NCI-H226 (cell line): ENCODE results near the gene ARHGEF19.
"Not testable (repeated sequence)": the region's sequence is repeated elsewhere in the genome, so short reads cannot be mapped to it uniquely, and the experiment has no call there.

Experiments
- DNase-seq: peaks from one replicate; pipeline ENCODE4 v3.0.0-alpha.2; 2015

The ARHGEF19 gene

DNA sequence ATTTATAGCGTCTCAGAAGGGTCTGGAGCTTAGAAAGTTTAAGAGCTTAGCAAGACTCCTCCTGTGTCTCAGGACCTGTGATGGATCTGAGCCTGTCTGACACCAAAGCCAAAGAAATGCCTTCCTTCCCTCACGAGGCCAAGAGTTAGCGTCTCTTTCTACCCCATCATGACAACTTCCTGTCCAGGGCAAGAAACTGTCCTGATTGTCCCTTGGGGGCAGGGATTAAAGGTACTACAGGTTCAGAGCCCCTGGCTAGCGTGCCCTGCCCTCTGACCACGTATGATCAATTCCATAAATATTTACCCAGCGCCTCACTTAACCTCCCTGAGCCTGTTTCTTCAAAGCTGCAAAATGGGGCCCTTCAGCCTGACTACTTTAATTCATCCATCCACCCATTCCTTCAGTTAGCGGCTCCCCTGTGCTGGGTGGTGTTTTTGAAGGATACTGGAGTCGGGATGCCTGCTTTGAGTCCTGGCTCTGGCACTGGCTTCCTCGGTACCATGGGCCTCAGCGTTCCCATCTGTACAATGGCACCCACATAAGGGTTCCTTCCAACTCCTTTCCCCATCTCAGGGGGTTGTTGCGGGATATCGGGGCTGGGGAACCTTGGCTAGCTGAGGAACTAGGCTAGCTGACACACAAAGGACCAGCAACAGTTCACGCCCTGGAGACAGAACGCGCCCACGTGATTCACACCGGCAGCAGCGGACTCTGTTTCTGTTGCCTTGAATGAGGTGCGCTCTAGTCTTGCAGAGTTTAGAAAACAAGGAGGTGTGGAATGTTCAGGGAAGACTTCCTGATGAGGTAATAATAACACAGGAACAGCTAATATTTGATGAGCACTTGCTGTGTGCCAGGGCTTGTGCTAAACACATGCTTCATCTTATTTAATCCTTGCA is 33.6 kb downstream of the ARHGEF19 start:
- no peak for DNase-seq

DNA sequence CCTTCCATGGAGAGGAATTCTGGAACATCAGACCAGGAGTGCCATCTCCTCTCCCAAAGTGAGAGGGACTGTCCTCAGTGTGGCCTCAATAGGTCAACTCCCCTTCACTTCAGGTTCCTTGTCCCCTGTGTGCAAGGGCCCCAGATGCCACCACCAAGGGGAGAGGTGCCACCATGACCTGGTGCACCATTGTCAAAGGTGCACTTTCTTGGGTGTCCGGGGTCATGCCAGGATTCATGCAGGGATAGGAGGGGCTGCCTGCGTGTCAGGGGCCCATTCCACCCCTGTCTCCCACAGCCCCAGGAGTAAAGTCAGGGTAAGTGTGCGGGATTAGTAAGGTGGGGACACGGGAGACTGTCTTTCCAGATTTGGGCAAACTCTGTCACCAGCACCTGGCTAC is 35.1 kb downstream of the ARHGEF19 start:
- no peak for DNase-seq

DNA sequence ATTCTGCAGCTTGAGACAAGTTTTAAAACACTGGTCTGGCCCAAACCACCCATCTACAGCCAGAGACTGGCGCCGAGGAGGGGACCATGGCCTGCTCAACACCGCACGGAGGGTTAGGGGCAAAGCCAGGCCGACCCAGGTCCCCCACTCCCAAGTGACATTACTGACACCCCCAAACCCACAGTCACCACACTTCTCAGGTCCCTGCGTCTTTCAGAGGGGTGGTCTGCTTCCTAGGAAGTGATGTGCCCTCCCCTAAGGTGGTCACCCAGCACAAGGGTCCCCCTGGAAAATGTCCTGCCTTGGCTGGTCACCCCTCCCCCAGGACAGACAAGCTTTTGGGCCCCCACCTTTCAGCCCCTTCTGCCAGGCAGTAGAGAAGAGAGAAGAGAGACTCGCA is 35.8 kb downstream of the ARHGEF19 start:
- DNase-seq, result no peak

DNA sequence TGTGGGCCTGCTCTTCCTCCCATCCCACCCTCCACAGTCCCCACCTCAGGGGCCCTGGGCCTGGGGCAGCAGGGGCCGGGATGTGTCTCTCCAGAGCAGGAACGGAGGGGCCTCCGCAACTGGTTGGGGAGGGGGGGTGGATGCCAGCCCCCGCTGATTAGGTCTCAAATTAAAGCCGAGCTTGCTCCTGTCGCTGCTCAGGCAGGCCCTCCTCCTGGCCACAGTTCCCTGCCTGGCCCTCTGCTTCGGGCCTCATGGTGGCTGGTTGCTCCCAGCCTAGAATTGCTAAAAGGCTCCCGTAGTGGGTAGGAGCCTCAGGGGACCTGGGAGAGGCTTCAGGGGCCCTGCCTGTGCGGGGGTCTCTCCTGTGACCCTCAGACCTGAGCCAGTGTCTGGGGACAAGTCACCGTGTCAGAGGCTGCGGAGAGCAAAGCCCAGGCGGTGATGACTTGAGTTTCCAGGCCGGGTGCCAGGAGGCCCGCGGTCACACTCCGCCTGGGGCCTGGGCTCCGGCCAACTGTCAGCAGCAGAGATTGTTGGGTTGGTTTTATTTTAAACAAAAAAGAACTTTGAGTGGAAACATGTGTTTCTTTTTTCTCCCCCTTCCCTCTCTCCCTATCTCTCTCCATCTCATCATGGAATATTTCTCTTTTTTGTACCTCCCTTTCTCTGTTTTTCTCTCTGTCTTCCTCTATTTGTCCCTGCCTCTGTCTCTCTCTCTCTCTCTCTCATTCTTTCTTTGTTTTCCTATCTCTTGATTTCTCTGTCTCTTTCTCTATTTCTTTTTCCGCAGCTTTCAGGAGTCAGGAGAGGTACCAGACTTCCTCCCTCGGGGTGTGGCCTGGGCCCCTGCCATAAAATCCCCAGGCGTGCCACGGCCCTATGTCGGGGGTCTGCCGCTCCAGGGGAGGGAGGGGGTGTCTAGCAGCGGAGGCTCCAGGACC is 36.6 kb downstream of the ARHGEF19 start:
- peak; percentile 71 for DNase-seq

DNA sequence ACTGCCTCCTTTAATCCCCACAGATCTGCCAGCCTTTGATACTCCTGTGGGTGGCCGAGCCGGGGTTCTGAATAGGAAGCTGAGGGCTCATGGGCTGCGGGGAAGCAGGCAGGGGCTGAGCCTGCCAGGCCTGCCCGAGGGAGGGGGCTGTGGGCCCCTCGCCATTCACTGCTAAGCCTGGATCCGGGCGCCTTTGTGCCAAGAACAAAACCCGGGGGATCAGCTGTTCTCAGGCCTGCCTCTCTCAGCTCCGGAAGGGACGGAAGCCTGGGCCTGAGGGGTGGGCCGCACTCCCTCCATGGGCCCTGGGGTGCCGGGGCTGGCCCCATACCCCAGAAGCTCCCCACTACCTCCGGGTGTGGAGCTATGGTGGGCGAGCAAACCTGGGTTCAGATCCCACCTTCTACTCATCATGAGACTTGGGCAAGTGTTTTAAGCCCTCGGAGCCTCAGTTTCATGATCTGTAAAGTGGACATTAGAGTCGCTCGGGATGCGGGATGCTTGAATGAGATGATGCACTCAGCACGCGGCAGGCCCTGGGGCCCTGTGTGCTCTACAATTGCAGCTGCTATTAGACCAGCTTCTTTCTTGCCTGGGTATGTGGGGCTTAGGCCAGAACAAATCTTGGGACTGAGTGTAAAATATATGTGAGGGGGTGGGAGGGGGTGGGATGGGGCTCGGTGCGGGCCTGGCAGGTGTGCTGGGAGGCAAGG is 37.4 kb downstream of the ARHGEF19 start:
- DNase-seq, result no peak

DNA sequence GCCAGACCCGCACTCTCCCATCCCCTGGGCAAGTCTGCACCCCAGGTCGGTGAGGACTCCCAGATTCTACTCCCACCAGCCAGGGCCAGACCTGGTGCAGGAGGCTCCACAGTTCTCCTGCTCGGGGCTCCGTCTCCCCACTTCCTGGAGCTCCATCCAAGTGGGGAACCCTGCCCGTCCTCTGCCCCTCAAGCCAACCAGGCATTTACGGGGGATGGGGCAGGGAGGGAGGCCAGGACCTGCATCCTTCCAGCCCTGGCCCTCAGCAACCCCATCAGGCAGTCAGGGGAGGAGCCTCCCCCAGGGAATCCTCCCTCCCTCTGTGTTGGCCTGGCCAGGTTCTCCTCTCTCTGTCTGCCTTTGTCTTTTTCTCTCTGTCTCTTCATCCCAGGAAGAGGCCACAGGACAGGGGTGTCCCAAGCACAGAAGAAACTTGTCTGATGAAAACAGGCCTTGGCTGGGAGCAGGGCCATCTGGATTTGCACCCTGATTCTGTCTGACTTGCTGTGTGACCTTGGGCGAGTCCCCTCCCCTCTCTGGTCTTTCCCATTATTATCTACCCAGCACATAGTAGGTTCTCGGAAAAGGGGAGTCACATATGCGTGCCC is 38.1 kb downstream of the ARHGEF19 start:
- DNase-seq, result peak; percentile 63

DNA sequence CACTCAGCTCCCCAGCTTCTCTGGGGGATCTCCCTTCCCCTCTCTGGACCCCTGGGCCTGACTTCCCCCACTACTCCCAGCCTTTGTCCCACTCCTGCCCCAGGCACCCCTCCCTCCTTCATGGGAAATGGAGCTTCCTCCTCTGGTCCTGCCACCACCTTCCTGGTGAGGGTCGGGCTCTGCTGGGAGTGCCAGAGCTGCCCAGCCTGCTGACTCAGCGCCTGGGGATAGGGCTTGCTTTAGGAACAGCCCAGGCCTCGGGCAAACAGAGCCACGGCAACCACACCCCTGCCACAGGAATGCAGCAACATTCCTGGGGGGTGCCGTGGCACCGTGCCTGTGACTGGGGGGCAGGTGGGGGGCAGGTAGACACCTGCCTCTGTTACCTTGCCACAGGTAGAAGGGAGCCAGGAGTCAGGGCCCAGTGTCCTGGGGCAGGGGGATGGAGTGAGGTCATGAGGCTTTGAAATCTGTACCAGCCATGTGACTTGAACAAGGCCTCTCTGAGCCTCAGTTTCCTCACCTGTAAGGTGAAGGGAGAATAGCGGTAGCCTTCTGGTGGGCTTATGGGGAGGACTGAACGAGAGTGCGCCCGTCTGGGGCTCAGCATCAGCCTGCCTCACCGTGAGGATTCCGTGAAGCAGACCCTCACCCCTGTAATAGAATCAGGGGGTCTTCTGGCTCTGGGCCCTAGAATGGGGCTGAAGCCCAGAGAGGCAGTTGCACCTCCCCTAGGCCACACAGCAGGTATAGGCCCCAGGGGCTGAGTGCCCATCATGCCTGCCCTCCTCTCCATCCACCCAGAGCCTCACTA is 38.8 kb downstream of the ARHGEF19 start:
- DNase-seq, result peak; percentile 99

DNA sequence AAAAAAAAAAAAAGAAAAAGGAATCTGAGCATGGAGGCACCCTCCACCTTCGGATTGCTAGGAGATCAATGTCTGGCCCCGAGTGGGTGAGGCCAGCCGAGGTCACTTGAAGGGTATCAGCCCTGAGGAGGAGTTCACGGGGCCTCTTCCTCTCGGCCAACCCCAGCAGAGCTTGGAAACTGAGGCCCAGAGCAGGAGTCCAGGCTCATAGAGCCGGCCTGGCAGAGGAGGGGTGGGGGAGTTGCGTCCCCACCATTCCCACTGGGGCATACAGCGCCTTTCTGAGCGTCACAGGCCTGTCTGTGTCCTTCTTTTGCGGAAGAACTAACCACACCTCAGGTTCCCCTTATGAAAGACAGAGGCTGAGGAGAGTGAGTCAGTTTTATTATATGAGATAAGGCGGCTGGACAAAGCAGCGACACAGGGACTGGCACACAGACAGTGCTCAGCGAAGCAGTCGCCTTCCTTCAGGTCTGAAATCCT is 39.4 kb downstream of the ARHGEF19 start:
- peak; percentile 87 for DNase-seq

DNA sequence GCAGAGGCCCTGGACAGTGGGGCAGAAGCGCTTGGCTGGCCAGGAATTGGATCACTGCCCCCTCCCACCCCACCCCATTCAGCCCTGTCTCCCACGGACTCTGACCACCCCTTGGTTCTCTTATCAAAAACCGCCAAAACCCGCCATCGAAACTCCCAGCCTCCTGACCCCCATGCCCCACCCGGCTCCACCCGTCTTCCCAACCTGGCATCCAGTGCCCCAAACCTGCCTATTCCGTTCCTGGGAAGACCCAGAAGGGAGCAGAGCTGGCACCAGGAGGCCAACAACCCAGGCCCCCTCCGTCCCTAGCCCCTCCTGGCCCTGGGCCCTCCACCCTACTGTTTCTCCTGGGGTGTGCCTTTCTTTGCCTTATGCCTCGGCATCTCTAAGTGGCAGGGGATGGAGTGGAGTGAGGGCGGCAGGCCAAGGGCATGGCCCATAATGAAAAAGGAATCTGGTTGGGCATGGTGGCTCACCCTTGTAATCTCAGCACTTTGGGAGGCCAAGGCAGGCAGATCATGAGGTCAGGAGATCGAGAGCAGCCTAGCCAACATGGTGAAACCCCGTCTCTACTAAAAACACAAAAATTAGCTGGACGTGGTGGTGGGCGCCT is 40.1 kb downstream of the ARHGEF19 start:
- no peak for DNase-seq

DNA sequence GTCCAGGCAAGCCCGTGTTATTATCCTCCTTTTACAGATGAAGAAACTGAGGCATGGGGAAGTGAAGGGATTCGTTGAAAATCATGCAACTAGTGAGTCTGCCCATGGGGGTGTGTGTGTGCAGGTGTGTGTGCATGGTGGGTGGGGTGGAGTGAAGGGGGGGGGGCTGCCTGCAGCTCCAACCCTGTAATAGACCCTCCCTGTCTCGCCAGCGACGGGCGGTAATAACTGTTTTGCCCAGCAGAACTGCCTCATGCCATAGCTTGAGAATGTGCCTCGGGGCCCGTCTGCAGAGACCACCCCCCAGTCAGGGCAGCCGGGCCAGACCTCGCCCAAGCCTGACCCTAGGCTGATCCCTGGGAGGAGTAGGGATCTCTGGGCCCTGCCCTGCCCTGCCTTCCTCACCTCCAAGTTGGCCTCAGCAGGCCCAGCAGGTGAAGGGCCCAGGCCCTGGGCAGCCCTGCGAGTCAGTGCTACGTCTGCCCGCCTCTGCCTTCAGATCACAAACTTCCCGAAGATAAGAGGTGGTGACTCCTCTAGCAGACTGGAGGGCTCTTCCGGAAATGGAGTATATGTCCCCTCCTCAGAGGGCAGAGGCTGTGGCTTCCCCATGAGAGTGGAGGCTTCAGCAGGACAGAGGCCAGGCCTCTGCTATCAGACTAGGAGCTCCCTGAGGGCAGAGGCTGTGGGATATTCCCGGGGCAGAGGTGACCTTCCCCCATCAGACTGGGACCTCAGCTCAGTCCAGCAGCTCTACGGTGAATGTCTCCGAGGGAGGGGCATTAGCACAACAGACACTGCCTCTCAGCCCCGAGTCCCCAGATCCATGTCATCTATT is 40.9 kb downstream of the ARHGEF19 start:
- peak; percentile 54 for DNase-seq

DNA sequence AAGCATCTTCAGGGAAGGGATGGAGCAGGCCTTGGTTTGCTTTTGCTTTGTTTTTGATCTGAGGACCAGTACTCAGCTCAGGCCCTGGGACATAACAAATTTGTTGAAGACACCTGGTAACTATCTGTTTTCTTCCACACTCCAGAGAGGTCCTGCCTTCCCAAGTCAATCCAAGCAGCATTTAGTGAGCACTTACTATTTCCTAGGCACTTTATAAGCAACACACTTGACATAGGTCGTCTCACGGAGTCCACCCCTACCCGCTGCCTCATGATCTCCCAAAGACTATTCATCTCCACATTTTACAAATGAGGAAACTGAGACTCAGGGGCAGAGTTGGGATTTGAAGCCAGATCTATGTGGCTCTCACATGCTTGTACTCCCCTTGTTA is 42.2 kb downstream of the ARHGEF19 start:
- DNase-seq, result no peak

DNA sequence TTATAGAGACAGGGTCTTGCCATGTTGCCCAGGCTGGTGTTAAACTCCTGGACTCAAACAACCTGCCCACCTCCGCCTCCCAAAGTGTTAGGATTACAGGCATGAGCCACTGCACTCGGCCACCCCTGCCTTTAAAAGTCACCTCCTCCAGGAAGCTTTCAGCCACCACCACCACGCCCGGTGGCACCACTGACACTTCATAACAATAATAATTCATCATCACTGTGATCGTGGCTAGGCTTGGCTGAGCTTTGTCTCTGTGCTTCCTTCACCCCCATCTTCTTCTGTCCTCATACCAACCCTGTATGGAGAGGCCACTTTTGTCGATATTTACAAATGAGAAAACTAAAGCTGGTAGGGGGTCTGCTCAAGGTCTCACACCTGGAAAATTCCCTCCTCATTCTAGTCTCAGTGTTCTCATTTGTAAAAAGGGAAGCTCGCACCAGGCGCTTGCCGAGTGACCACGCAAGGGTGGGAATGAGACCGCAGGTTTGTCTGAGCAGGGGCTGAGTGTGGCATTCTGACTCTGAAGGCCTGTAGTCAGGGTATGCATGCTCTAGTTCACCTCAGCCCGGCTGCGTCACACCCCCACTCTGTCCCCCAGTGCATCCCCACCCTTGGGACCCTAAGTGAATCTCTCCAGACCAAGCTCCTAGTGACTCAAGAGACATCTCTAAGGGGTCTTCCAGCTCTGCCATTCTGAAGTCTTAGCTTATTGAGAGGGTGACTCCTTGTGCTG is 43.7 kb downstream of the ARHGEF19 start:
- no peak for DNase-seq

DNA sequence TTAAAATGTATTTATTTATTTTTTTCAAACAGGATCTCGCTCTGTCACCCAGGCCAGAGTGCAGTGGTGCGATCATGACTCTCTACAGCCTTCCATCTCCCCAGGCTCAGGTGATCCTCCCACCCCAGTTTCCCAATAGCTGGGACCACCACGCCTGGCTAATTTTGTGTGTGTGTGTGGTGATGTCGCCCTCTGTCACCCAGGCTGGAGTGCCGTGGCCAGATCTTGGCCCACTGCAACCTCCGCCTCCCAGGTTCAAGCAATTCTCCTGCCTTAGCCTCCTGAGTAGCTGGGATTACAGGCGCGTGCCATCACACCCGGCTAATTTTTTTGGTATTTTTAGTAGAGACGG is 44.3 kb downstream of the ARHGEF19 start:
- DNase-seq, result not testable (repeated sequence)

DNA sequence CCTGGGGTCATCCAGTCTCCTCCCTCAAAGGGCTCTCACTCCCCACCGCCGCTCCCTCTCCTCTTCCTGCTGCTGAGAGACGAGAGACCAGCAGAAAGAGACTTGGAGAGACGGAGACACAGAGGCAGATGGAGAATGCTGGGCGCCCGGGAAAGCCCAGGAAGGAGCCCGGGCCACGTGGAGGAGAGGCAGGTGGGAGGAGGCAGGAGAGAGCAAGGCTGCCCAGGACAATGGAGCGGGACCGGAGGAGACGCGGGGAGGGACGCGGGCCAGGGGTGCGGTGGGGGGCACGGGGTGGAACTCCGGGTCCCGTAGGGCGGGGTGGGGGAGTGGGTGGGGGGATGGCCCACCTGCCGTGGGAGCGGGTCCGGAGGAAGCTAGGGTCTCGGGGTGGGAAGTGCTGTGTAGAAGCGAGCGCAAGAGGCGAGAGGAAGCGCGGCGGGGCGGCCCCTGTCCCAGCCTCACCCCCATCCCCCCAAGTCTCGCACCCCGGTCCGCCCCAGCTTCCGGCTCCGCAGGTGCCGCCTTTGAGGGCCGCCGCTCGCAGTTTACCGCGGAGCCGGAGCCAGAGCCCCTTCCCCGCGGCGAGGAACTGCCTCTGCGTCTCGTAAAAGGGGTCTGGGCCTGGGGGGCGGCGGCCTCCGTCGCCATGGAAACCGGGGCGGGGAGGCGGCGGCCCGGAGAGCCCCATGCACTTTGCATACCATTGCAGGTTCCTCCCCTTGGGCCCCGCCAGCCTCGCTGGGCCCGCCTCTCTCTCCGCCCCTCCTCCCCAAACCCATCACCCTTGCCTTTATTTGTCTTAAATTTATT is 44.9 kb downstream of the ARHGEF19 start:
- DNase-seq, result peak; percentile 56

DNA sequence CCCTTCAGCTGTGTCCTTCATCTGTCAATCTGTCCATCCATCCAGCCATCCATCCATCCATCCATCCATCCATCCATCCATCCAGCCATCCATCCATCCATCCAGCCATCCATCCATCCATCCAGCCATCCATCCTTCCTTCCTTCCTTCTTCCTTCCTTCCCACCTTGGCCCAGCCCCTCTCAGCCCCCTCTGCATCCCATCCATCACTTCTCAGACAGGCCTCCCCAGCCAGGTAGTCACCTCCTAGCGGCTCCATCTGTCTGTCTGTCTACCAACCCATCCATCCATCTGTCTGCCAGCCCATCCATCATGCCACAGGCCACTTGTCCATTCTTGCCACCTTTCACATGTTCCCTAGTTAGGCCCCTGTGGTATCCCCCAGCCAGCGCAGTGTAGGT is 46.3 kb downstream of the ARHGEF19 start:
- no peak for DNase-seq

DNA sequence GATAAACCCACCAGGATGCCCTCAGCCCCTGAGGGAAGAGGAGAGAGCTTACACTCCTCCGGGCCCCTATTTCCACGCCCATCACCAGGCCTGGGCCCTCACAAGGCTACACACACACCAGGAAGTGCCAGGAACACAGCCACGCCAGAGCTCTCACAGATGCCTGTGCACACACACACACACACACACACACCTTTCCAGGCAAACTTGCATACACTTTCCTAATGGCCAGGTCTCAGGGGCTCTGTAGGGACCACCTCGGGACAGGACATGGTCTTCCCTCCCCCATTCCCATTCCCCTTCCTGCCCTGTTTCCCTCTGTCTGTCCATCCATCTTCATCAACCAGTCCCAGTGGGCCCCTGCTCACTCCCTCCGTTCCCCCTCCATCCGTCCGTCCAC is 46.9 kb downstream of the ARHGEF19 start:
- no peak for DNase-seq

DNA sequence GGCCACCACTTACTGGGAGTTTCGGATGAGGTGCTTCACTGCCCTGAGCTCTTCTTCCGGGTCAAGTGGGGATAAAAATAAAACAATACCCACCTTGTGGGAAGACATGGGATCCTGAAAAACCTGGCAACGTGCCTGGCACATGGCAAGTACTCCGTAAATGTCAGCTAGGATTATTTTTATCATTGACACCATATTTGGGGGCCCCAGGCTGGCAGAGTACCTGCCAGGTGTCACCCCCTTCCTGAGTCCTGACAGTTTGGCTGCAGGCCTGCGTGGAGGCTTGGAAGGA is 47.4 kb downstream of the ARHGEF19 start:
- DNase-seq, result no peak

DNA sequence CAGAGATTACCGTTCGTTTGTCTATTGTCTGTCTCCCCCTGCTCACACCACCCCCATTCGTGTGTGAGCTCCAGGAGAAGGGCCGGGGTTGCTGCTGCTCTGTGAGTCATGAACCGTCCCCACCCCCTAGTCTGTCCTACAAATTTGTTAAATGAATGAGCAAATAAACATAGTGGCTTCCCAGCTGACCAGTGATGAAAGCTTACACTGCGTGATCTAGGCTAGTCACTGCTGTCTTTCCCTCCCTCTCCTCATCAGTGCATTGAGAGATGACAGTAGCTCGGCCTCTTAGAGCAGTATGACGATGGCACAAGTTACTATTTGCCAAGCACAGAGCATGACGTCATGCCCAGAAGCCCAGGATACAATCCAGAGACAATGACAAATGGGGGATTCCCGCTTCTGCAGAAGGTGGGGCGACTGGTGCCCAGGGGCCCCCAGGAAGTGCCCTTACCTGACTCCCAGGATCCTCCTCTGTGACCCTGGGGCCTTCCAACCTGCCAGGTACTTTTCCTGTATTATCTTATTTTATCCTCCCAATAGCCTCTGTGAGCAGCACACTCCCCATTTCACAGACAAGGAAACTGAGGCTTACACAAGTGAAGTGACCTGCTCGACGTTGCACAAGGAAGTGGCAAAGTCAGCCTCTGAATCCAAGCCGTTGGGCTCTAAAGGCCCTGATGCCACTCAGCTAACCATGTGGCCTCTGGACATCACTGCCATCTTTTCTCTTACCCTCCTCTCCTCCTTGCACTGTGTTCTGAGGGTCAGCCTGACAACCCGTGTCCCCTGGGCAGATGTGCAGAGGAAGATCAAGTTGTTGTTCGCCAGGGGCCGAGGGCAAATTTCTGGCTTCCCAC is 48.0 kb downstream of the ARHGEF19 start:
- DNase-seq, result peak; percentile 81
